Measurements from ENCODE around the gene SLC16A12.

SLC16A12 gene

GRCh38 chr10:89522463-89522862 is 12.9 kb downstream of the SLC16A12 start:
- Histone ChIP-seq H3K9me3 (ENCODE audit: control insufficient read depth, insufficient read depth, low read length) (no peaks in the 10 kb centered on the region), H3K4me3 (ENCODE audit: low read depth, low read length) (no peak overlapping the region), H3K36me3 (ENCODE audit: control insufficient read depth, insufficient read depth, low read length) (no peaks in the 10 kb centered on the region), H3K27me3 (ENCODE audit: control insufficient read depth, insufficient read depth, low read length) (no peaks in the 10 kb centered on the region), H3K9ac (ENCODE audit: low read depth, low read length) (no peak overlapping the region), H3K4me1 (ENCODE audit: control insufficient read depth, insufficient read depth, low read length) (no peaks in the 10 kb centered on the region)

GRCh38 chr10:89521368-89521767 is 14.0 kb downstream of the SLC16A12 start:
- Histone ChIP-seq H3K27me3 (ENCODE audit: control insufficient read depth, insufficient read depth, low read length) (no peaks in the 10 kb centered on the region), H3K9me3 (ENCODE audit: control insufficient read depth, insufficient read depth, low read length) (no peaks in the 10 kb centered on the region), H3K36me3 (ENCODE audit: control insufficient read depth, insufficient read depth, low read length) (no peaks in the 10 kb centered on the region), H3K9ac (ENCODE audit: low read depth, low read length) (no peak overlapping the region), H3K4me1 (ENCODE audit: control insufficient read depth, insufficient read depth, low read length) (no peaks in the 10 kb centered on the region), H3K4me3 (ENCODE audit: low read depth, low read length) (no peak overlapping the region)

- Histone ChIP-seq H3K9me3 (ENCODE audit: control insufficient read depth, insufficient read depth, low read length) (no peaks in the 10 kb centered on the region), H3K36me3 (ENCODE audit: control insufficient read depth, insufficient read depth, low read length) (no peaks in the 10 kb centered on the region), H3K9ac (ENCODE audit: low read depth, low read length) (no peak overlapping the region), H3K4me3 (ENCODE audit: low read depth, low read length) (no peak overlapping the region), H3K27me3 (ENCODE audit: control insufficient read depth, insufficient read depth, low read length) (no peaks in the 10 kb centered on the region), H3K4me1 (ENCODE audit: control insufficient read depth, insufficient read depth, low read length) (peaks cover 3% of the 10 kb centered on the region)
These were observed 14.7 kb downstream of the SLC16A12 start for GRCh38 chr10:89520706-89521105.

- no peaks in the 10 kb centered on the region for H3K9me3 ChIP-seq (ENCODE audit: control insufficient read depth, insufficient read depth, low read length)
- no peaks in the 10 kb centered on the region for H3K27me3 ChIP-seq (ENCODE audit: control insufficient read depth, insufficient read depth, low read length)
- no peak overlapping the region for H3K4me3 ChIP-seq (ENCODE audit: low read depth, low read length)
- no peaks in the 10 kb centered on the region for H3K36me3 ChIP-seq (ENCODE audit: control insufficient read depth, insufficient read depth, low read length)
- H3K9ac ChIP-seq (ENCODE audit: low read depth, low read length) = no peak overlapping the region
- peaks cover 9% of the 10 kb centered on the region for H3K4me1 ChIP-seq (ENCODE audit: control insufficient read depth, insufficient read depth, low read length)
These were observed 16.2 kb downstream of the SLC16A12 start for GRCh38 chr10:89518876-89519842.

GRCh38 chr10:89518108-89518507 is 17.3 kb downstream of the SLC16A12 start:
- Histone ChIP-seq H3K9ac (ENCODE audit: low read depth, low read length) (no peak overlapping the region), H3K27me3 (ENCODE audit: control insufficient read depth, insufficient read depth, low read length) (no peaks in the 10 kb centered on the region), H3K4me3 (ENCODE audit: low read depth, low read length) (no peak overlapping the region), H3K9me3 (ENCODE audit: control insufficient read depth, insufficient read depth, low read length) (no peaks in the 10 kb centered on the region), H3K4me1 (ENCODE audit: control insufficient read depth, insufficient read depth, low read length) (peaks cover 9% of the 10 kb centered on the region), H3K36me3 (ENCODE audit: control insufficient read depth, insufficient read depth, low read length) (no peaks in the 10 kb centered on the region)

- H3K27me3 ChIP-seq (ENCODE audit: control insufficient read depth, insufficient read depth, low read length) = no peaks in the 10 kb centered on the region
- no peaks in the 10 kb centered on the region for H3K36me3 ChIP-seq (ENCODE audit: control insufficient read depth, insufficient read depth, low read length)
- H3K4me1 ChIP-seq (ENCODE audit: control insufficient read depth, insufficient read depth, low read length) = peaks cover 9% of the 10 kb centered on the region
- no peak overlapping the region for H3K4me3 ChIP-seq (ENCODE audit: low read depth, low read length)
- H3K9me3 ChIP-seq (ENCODE audit: control insufficient read depth, insufficient read depth, low read length) = no peaks in the 10 kb centered on the region
- no peak overlapping the region for H3K9ac ChIP-seq (ENCODE audit: low read depth, low read length)
These were observed 19.1 kb downstream of the SLC16A12 start for GRCh38 chr10:89516149-89516832.

GRCh38 chr10:89515031-89515841 is 20.2 kb downstream of the SLC16A12 start:
- no peak overlapping the region for H3K4me3 ChIP-seq (ENCODE audit: low read depth, low read length)
- no peak overlapping the region for H3K9ac ChIP-seq (ENCODE audit: low read depth, low read length)
- no peaks in the 10 kb centered on the region for H3K27me3 ChIP-seq (ENCODE audit: control insufficient read depth, insufficient read depth, low read length)
- H3K4me1 ChIP-seq (ENCODE audit: control insufficient read depth, insufficient read depth, low read length) = peaks cover 9% of the 10 kb centered on the region
- no peaks in the 10 kb centered on the region for H3K36me3 ChIP-seq (ENCODE audit: control insufficient read depth, insufficient read depth, low read length)
- no peaks in the 10 kb centered on the region for H3K9me3 ChIP-seq (ENCODE audit: control insufficient read depth, insufficient read depth, low read length)

GRCh38 chr10:89513206-89513605 is 22.2 kb downstream of the SLC16A12 start:
- no peak overlapping the region for H3K9ac ChIP-seq (ENCODE audit: low read depth, low read length)
- no peaks in the 10 kb centered on the region for H3K27me3 ChIP-seq (ENCODE audit: control insufficient read depth, insufficient read depth, low read length)
- H3K4me1 ChIP-seq (ENCODE audit: control insufficient read depth, insufficient read depth, low read length) = peaks cover 9% of the 10 kb centered on the region
- no peak overlapping the region for H3K4me3 ChIP-seq (ENCODE audit: low read depth, low read length)
- H3K36me3 ChIP-seq (ENCODE audit: control insufficient read depth, insufficient read depth, low read length) = no peaks in the 10 kb centered on the region
- no peaks in the 10 kb centered on the region for H3K9me3 ChIP-seq (ENCODE audit: control insufficient read depth, insufficient read depth, low read length)

- Histone ChIP-seq H3K27me3 (ENCODE audit: control insufficient read depth, insufficient read depth, low read length) (no peaks in the 10 kb centered on the region), H3K9me3 (ENCODE audit: control insufficient read depth, insufficient read depth, low read length) (no peaks in the 10 kb centered on the region), H3K36me3 (ENCODE audit: control insufficient read depth, insufficient read depth, low read length) (no peaks in the 10 kb centered on the region)
These were observed 29.6 kb downstream of the SLC16A12 start for GRCh38 chr10:89505640-89506275.

GRCh38 chr10:89504691-89505090 is 30.7 kb downstream of the SLC16A12 start:
- H3K4me3 ChIP-seq (ENCODE audit: low read depth, low read length) = no peak overlapping the region
- H3K36me3 ChIP-seq (ENCODE audit: control insufficient read depth, insufficient read depth, low read length) = no peaks in the 10 kb centered on the region
- no peak overlapping the region for H3K9ac ChIP-seq (ENCODE audit: low read depth, low read length)
- H3K4me1 ChIP-seq (ENCODE audit: control insufficient read depth, insufficient read depth, low read length) = no peaks in the 10 kb centered on the region
- no peaks in the 10 kb centered on the region for H3K9me3 ChIP-seq (ENCODE audit: control insufficient read depth, insufficient read depth, low read length)
- H3K27me3 ChIP-seq (ENCODE audit: control insufficient read depth, insufficient read depth, low read length) = no peaks in the 10 kb centered on the region

More at GRCh38 chr10:89505640-89506275, 29.6 kb downstream of the SLC16A12 start:
- H3K4me3 ChIP-seq (ENCODE audit: low read depth, low read length) = no peak overlapping the region
- H3K9ac ChIP-seq (ENCODE audit: low read depth, low read length) = no peak overlapping the region
- no peaks in the 10 kb centered on the region for H3K4me1 ChIP-seq (ENCODE audit: control insufficient read depth, insufficient read depth, low read length)
